IMR-90 (cell line): ENCODE measurements around the gene TRAPPC12. TPM values are rescaled to one million over a fixed set of nuclear protein-coding genes. Genes with fewer than 3 reads are reported as not detected.

ENCODE experiments used
- ATAC-seq: fragments of 200-7000 bp; cut with Tn5 transposase; 2 replicates; pipeline ENCODE4 v1.9.1; 2020; ENCODE audit warnings: low read depth, mild to moderate bottlenecking, moderate library complexity
- BruUV-seq: library from RNA; stranded (reverse); fragments of 400-500 nt; replicated peaks from 2 replicates; lab custom pipeline; 2021; lab: Mats Ljungman, UMichigan
- CTCF ChIA-PET: fragments of 300-600 bp; formaldehyde crosslinking; extraction: SDS; loops from one replicate; lab custom pipeline; 2021; ENCODE audit warnings: antibody characterized with exemption; lab: Yijun Ruan, JAX
- POLR2A ChIA-PET: fragments of 300-600 bp; sonication (Branson Sonifier 250); formaldehyde crosslinking; loops from one replicate; lab custom pipeline; 2022; ENCODE audit warnings: antibody characterized with exemption; ENCODE audit not compliant: unreplicated experiment; lab: Charles Lee
- DNase-seq: peaks from one replicate; pipeline ENCODE4 v3.0.0; 2013
- H2AFZ ChIP-seq: replicated peaks from 2 replicates; pipeline ENCODE3; 2013; ENCODE audit warnings: low read length, mild to moderate bottlenecking; ENCODE audit not compliant: poor library complexity
- H2AK5ac ChIP-seq: 2 replicates; pipeline ENCODE4 v1.6.1; 2013; ENCODE audit warnings: low read depth, low read length, inconsistent platforms
- H2AK9ac ChIP-seq: replicated peaks from 2 replicates; pipeline ENCODE3; 2013; ENCODE audit warnings: mild to moderate bottlenecking, low read depth, low read length, moderate library complexity; ENCODE audit not compliant: poor library complexity
- H2BK120ac ChIP-seq: 2 replicates; pipeline ENCODE4 v1.6.1; 2013; ENCODE audit warnings: low read depth, low read length, inconsistent platforms
- H2BK15ac ChIP-seq: 3 replicates; pipeline ENCODE4 v1.6.1; 2013; ENCODE audit warnings: low read depth, low read length, inconsistent platforms
- H2BK20ac ChIP-seq: 2 replicates; pipeline ENCODE4 v1.6.1; 2013; ENCODE audit warnings: low read depth, mild to moderate bottlenecking, inconsistent platforms, low read length, moderate library complexity
- H2BK5ac ChIP-seq: 2 replicates; pipeline ENCODE4 v1.6.1; 2013; ENCODE audit warnings: mild to moderate bottlenecking, low read depth, low read length, inconsistent platforms; ENCODE audit not compliant: poor library complexity, severe bottlenecking
- H3K14ac ChIP-seq: replicated peaks from 2 replicates; pipeline ENCODE4 v1.6.1; 2013; ENCODE audit warnings: low read depth, low read length, inconsistent platforms
- H3K18ac ChIP-seq: 2 replicates; pipeline ENCODE4 v1.6.1; 2013; ENCODE audit warnings: low read depth, low read length, control low read depth
- H3K23ac ChIP-seq: 2 replicates; pipeline ENCODE4 v1.6.1; 2013; ENCODE audit warnings: low read depth, low read length, inconsistent platforms
- H3K27ac ChIP-seq: 2 replicates; pipeline ENCODE4 v1.5.1; 2013; ENCODE audit warnings: mild to moderate bottlenecking, control low read depth, low read length; ENCODE audit not compliant: insufficient read depth
- H3K27me3 ChIP-seq: 2 replicates; pipeline ENCODE4 v1.6.1; 2013; ENCODE audit warnings: low read length; ENCODE audit not compliant: control insufficient read depth, insufficient read depth
- H3K36me3 ChIP-seq: 2 replicates; pipeline ENCODE4 v1.6.1; 2013; ENCODE audit warnings: low read length, mixed read lengths; ENCODE audit not compliant: control insufficient read depth, insufficient read depth
- H3K4ac ChIP-seq: 2 replicates; pipeline ENCODE4 v1.6.1; 2013; ENCODE audit warnings: low read depth, low read length, inconsistent platforms
- H3K4me1 ChIP-seq: 2 replicates; pipeline ENCODE4 v1.6.1; 2013; ENCODE audit warnings: low read length, mixed read lengths; ENCODE audit not compliant: control insufficient read depth, insufficient read depth
- H3K4me2 ChIP-seq: 2 replicates; pipeline ENCODE4 v1.6.1; 2013; ENCODE audit warnings: low read depth, mild to moderate bottlenecking, control low read depth, low read length, moderate library complexity
- H3K4me3 ChIP-seq: 2 replicates; pipeline ENCODE4 v1.5.1; 2013; ENCODE audit warnings: low read depth, mild to moderate bottlenecking, control low read depth, low read length, moderate library complexity; ENCODE audit not compliant: insufficient read depth
- H3K56ac ChIP-seq: 2 replicates; pipeline ENCODE4 v1.6.1; 2013; ENCODE audit warnings: low read length, inconsistent platforms; ENCODE audit not compliant: insufficient read depth; ENCODE audit errors: extremely low read depth
- H3K79me1 ChIP-seq, 2 experiments: 2 replicates each; pipeline ENCODE4 v1.6.1; 2013; ENCODE audit warnings: low read length in 2 of 2, inconsistent platforms in 1 of 2, low read depth in 1 of 2
- H3K9ac ChIP-seq: 2 replicates; pipeline ENCODE4 v1.6.1; 2013; ENCODE audit warnings: low read depth, low read length, control low read depth
- H3K9me1 ChIP-seq: 2 replicates; pipeline ENCODE4 v1.6.1; 2013; ENCODE audit warnings: low read length, inconsistent platforms; ENCODE audit not compliant: insufficient read depth
- H3K9me3 ChIP-seq: 2 replicates; pipeline ENCODE4 v1.6.1; 2013; ENCODE audit warnings: low read length; ENCODE audit not compliant: control insufficient read depth, insufficient read depth
- H4K20me1 ChIP-seq: 2 replicates; pipeline ENCODE4 v1.6.1; 2013; ENCODE audit warnings: low read length, inconsistent platforms; ENCODE audit not compliant: insufficient read depth
- H4K5ac ChIP-seq: 2 replicates; pipeline ENCODE4 v1.6.1; 2013; ENCODE audit warnings: mild to moderate bottlenecking, low read depth, low read length, control low read depth
- H4K8ac ChIP-seq, 2 experiments: 2 replicates each; pipeline ENCODE4 v1.6.1; 2013; ENCODE audit warnings: low read depth in 2 of 2, low read length in 2 of 2, control low read depth in 1 of 2, inconsistent platforms in 1 of 2
- H4K91ac ChIP-seq: 2 replicates; pipeline ENCODE4 v1.6.1; 2013; ENCODE audit warnings: low read depth, low read length, inconsistent platforms; ENCODE audit not compliant: insufficient read depth
- BHLHE40 ChIP-seq: fragments of 150-350 bp; IDR thresholded peaks from 2 replicates; pipeline ENCODE4 v1.6.1; 2016; ENCODE audit warnings: mild to moderate bottlenecking, low read depth, low read length
- CEBPB ChIP-seq: IDR thresholded peaks from 2 replicates; pipeline ENCODE4 v1.6.1; 2012; ENCODE audit warnings: low read depth, low read length, improper control_type of control experiment
- CHD1 ChIP-seq: IDR thresholded peaks from 2 replicates; pipeline ENCODE4 v1.6.1; 2012; ENCODE audit warnings: low read depth, low read length, improper control_type of control experiment
- CTCF ChIP-seq: conservative IDR thresholded peaks from 2 replicates; pipeline ENCODE4 v1.5.1; 2012; ENCODE audit warnings: mild to moderate bottlenecking, low read depth, low read length, improper control_type of control experiment
- ELK1 ChIP-seq: fragments of 150-350 bp; IDR thresholded peaks from 2 replicates; pipeline ENCODE4 v1.6.1; 2016; ENCODE audit warnings: low read depth, mild to moderate bottlenecking, low read length, moderate library complexity, borderline replicate concordance
- FOS ChIP-seq: fragments of 150-350 bp; IDR thresholded peaks from 2 replicates; pipeline ENCODE4 v1.6.1; 2016; ENCODE audit warnings: low read depth, low read length
- MXI1 ChIP-seq: IDR thresholded peaks from 2 replicates; pipeline ENCODE4 v1.6.1; 2012; ENCODE audit warnings: low read depth, mild to moderate bottlenecking, low read length, moderate library complexity, borderline replicate concordance
- POLR2A ChIP-seq: IDR thresholded peaks from 2 replicates; pipeline ENCODE4 v1.6.1; 2012; ENCODE audit warnings: mild to moderate bottlenecking, low read depth, low read length
- RAD21 ChIP-seq: IDR thresholded peaks from 2 replicates; pipeline ENCODE4 v1.6.1; 2012; ENCODE audit warnings: low read length, improper control_type of control experiment
- RCOR1 ChIP-seq: IDR thresholded peaks from 2 replicates; pipeline ENCODE4 v1.6.1; 2012; ENCODE audit warnings: mild to moderate bottlenecking, low read length, improper control_type of control experiment; ENCODE audit not compliant: insufficient replicate concordance
- SMC3 ChIP-seq: fragments of 150-350 bp; IDR thresholded peaks from 2 replicates; pipeline ENCODE4 v1.6.1; 2016; ENCODE audit warnings: low read depth, mild to moderate bottlenecking, antibody characterized with exemption, low read length, moderate library complexity
- USF2 ChIP-seq: fragments of 150-350 bp; IDR thresholded peaks from 2 replicates; pipeline ENCODE4 v1.6.1; 2017; ENCODE audit warnings: mild to moderate bottlenecking, antibody characterized with exemption, low read length, low read depth
- WGBS, 2 experiments: methylation state at CpG; one replicate each; pipeline versions ENCODE4 v1.1.5 to v1.1.7; 2013; ENCODE audit warnings: missing lambda C conversion rate in 2 of 2; ENCODE audit not compliant: insufficient read length in 1 of 2; ENCODE audit errors: extremely low coverage in 2 of 2; 5-methylcytosine and 5-hydroxymethylcytosine counted together
- dilution Hi-C: fragments of 300-500 bp; cut with HindIII; formaldehyde crosslinking; loops from one replicate; pipeline ENCODE4 v1.14.3; 2018; ENCODE audit warnings: low sequenced_read_pairs; ENCODE audit not compliant: unreplicated experiment
- in situ Hi-C: fragments of 300-500 bp; cut with MboI; formaldehyde crosslinking; loops from 3 replicates; pipeline ENCODE4 v1.14.3; 2019; ENCODE audit warnings: low sequenced_read_pairs, inconsistent platforms, mixed read lengths
- intact Hi-C: fragments of 100-400 bp; cut with micrococcal nuclease; formaldehyde crosslinking; loops from 2 replicates; pipeline ENCODE4 v1.10.0; 2022
- polyA plus RNA-seq, 3 experiments: library from polyadenylated mRNA; depleted of rRNA; stranded (reverse); fragments of >200 nt; gene quantifications; 2 replicates each; pipeline ENCODE4 v1.2.3, GENCODE V29; 2012; ENCODE audit warnings: low replicate concordance in 1 of 3
- total RNA-seq: library from RNA; depleted of rRNA; stranded (reverse); fragments of >200 nt; gene quantifications from 2 replicates; pipeline ENCODE4 v1.2.3, GENCODE V29; 2012

Gene TRAPPC12
- total and polyA plus RNA-seq, 2 of the 4 experiments (the other 2 are of a cell fraction): 25.8 to 69.9 TPM

GRCh38 chr2:3463186-3463835, 83.8 kb downstream of the TRAPPC12 start:
- TF ChIP-seq CEBPB (no peak), CHD1 (no peak), USF2 (no peak), ELK1 (no peak), RCOR1 (no peak), POLR2A (no peak), BHLHE40 (no peak), MXI1 (no peak), CTCF (no peak), FOS (no peak), RAD21 (no peak), SMC3 (no peak)
- BruUV-seq: no TSS peak
- H3K79me1 ChIP-seq: peaks cover 0 to 22% of the 10 kb centered on the region in 2 experiments; a peak in 2 of 4 replicates
- H4K5ac ChIP-seq: no peak overlapping the region
- H4K20me1 ChIP-seq: no peaks in the 10 kb centered on the region
- no peak overlapping the region for H3K4me2 ChIP-seq
- H2AK5ac ChIP-seq: no peak overlapping the region
- H3K56ac ChIP-seq: no peak overlapping the region
- no peak overlapping the region for H4K8ac ChIP-seq
- no peak overlapping the region for H3K18ac ChIP-seq
- H3K14ac ChIP-seq: no peak overlapping the region
- in situ Hi-C loops: no loop called here
- peaks cover 7% of the 10 kb centered on the region for H3K9me1 ChIP-seq
- intact Hi-C loops: no loop called here
- H3K4me1 ChIP-seq: peaks cover 12% of the 10 kb centered on the region
- H4K91ac ChIP-seq: no peak overlapping the region
- H2AFZ ChIP-seq: no peak overlapping the region
- no peak overlapping the region for H3K9ac ChIP-seq
- H2BK20ac ChIP-seq: no peak overlapping the region
- H2AK9ac ChIP-seq: no peak overlapping the region
- H3K27ac ChIP-seq: no peak overlapping the region
- ChIA-PET CTCF (interaction anchor here (1.8 kb wide), 1 partner anchor 11 kb away, joined by 14 read pairs; no protein-coding TSS in a partner anchor), POLR2A (no interaction called here)
- no peak overlapping the region for H2BK120ac ChIP-seq
- WGBS, 2 experiments: 79% methylated on average over 8 of the region's 25 CpGs; no CpG with 5 or more reads in 1 of the 2 experiments
- DNase-seq (no peak), ATAC-seq (no peak)
- dilution Hi-C loops: no loop called here
- no peak overlapping the region for H3K4me3 ChIP-seq
- no peak overlapping the region for H2BK15ac ChIP-seq
- H2BK5ac ChIP-seq: no peak overlapping the region
- no peaks in the 10 kb centered on the region for H3K9me3 ChIP-seq
- no peaks in the 10 kb centered on the region for H3K27me3 ChIP-seq
- no peak overlapping the region for H3K4ac ChIP-seq
- H3K23ac ChIP-seq: no peak overlapping the region
- peaks cover 25% of the 10 kb centered on the region for H3K36me3 ChIP-seq
